ENCODE data around the gene SH3BP2.
"Not testable (repeated sequence)": the region's sequence is repeated elsewhere in the genome, so short reads cannot be mapped to it uniquely, and the experiment has no call there.

Gene SH3BP2

GRCh38 chr4:2771264-2771663 lies 21.6 kb upstream of the SH3BP2 start:
- TF ChIP-seq CTCF (IDR thresholded peaks at IDR 0.05; ENCODE audit: low read depth, low read length, poor library complexity, severe bottlenecking) (no peak), EZH2phosphoT487 (IDR thresholded peaks at IDR 0.05; ENCODE audit: borderline replicate concordance, low read length) (no peak)
- H3K4me2 ChIP-seq (ENCODE audit: low read length) = no peak overlapping the region

GRCh38 chr4:2780643-2781042 lies 12.2 kb upstream of the SH3BP2 start:
- not testable (repeated sequence) for H3K4me2 ChIP-seq (ENCODE audit: low read length); H3F3A ChIP-seq (ENCODE audit: control insufficient read depth, insufficient read depth); H3K79me2 ChIP-seq (ENCODE audit: control insufficient read depth, low read length); H3K9me2 ChIP-seq (replicated peaks; ENCODE audit: control insufficient read depth, low read length); H3K27ac ChIP-seq (ENCODE audit: low read depth, low read length); H3K36me3 ChIP-seq (ENCODE audit: control insufficient read depth, low read length); H3K4me3 ChIP-seq (ENCODE audit: low read length); H3K27me3 ChIP-seq (ENCODE audit: control insufficient read depth, low read length); H4K20me1 ChIP-seq (ENCODE audit: control insufficient read depth, insufficient read depth, low read depth, low read length); H3K9me3 ChIP-seq (ENCODE audit: control insufficient read depth, insufficient read depth, low read length); H3K4me1 ChIP-seq (ENCODE audit: control insufficient read depth, low read length)

More at GRCh38 chr4:2771264-2771663, 21.6 kb upstream of the SH3BP2 start:
- H4K20me1 ChIP-seq (ENCODE audit: control insufficient read depth, insufficient read depth, low read depth, low read length) = no peaks in the 10 kb centered on the region
- no peak overlapping the region for H3K4me3 ChIP-seq (ENCODE audit: low read length)
- H3K4me1 ChIP-seq (ENCODE audit: control insufficient read depth, low read length) = peaks cover 12% of the 10 kb centered on the region
- peaks cover 21% of the 10 kb centered on the region for H3K27me3 ChIP-seq (ENCODE audit: control insufficient read depth, low read length)
- H3K9me2 ChIP-seq (replicated peaks; ENCODE audit: control insufficient read depth, low read length) = no peaks in the 10 kb centered on the region
- no peaks in the 10 kb centered on the region for H3F3A ChIP-seq (ENCODE audit: control insufficient read depth, insufficient read depth)
- no peaks in the 10 kb centered on the region for H3K9me3 ChIP-seq (ENCODE audit: control insufficient read depth, insufficient read depth, low read length)
- no peaks in the 10 kb centered on the region for H3K79me2 ChIP-seq (ENCODE audit: control insufficient read depth, low read length)
- no peaks in the 10 kb centered on the region for H3K36me3 ChIP-seq (ENCODE audit: control insufficient read depth, low read length)
- no peak overlapping the region for H3K27ac ChIP-seq (ENCODE audit: low read depth, low read length)

GRCh38 chr4:2781911-2782310 lies 11.0 kb upstream of the SH3BP2 start:
- no peaks in the 10 kb centered on the region; the same call in 1 of the 2 replicates for H3F3A ChIP-seq (ENCODE audit: control insufficient read depth, insufficient read depth)
- peaks cover 21% of the 10 kb centered on the region for H3K4me1 ChIP-seq (ENCODE audit: control insufficient read depth, low read length)
- no peak for TF ChIP-seq EZH2phosphoT487 (IDR thresholded peaks at IDR 0.05; ENCODE audit: borderline replicate concordance, low read length)
- TF ChIP-seq CTCF (IDR thresholded peaks at IDR 0.05; ENCODE audit: low read depth, low read length, poor library complexity, severe bottlenecking) = no peak
- H3K9me3 ChIP-seq (ENCODE audit: control insufficient read depth, insufficient read depth, low read length) = no peaks in the 10 kb centered on the region
- no peak overlapping the region for H3K27ac ChIP-seq (ENCODE audit: low read depth, low read length)
- no peaks in the 10 kb centered on the region for H3K9me2 ChIP-seq (replicated peaks; ENCODE audit: control insufficient read depth, low read length)
- H3K27me3 ChIP-seq (ENCODE audit: control insufficient read depth, low read length) = 0 out of 2 replicates have a peak, but pooled peaks cover 5% of the 10 kb centered on the region
- no peak overlapping the region for H3K4me3 ChIP-seq (ENCODE audit: low read length)
- H3K79me2 ChIP-seq (ENCODE audit: control insufficient read depth, low read length) = no peaks in the 10 kb centered on the region
- H3K4me2 ChIP-seq (ENCODE audit: low read length) = no peak overlapping the region
- no peaks in the 10 kb centered on the region for H3K36me3 ChIP-seq (ENCODE audit: control insufficient read depth, low read length)
- no peaks in the 10 kb centered on the region for H4K20me1 ChIP-seq (ENCODE audit: control insufficient read depth, insufficient read depth, low read depth, low read length)

GRCh38 chr4:2783790-2784189 lies 9.1 kb upstream of the SH3BP2 start:
- Histone ChIP-seq H3K9me3 (ENCODE audit: control insufficient read depth, insufficient read depth, low read length) (no peaks in the 10 kb centered on the region), H3K4me3 (ENCODE audit: low read length) (no peak overlapping the region), H3F3A (ENCODE audit: control insufficient read depth, insufficient read depth) (no peaks in the 10 kb centered on the region; the same call in 1 of the 2 replicates), H3K4me1 (ENCODE audit: control insufficient read depth, low read length) (peaks cover 37% of the 10 kb centered on the region), H3K36me3 (ENCODE audit: control insufficient read depth, low read length) (no peaks in the 10 kb centered on the region), H3K79me2 (ENCODE audit: control insufficient read depth, low read length) (no peaks in the 10 kb centered on the region), H3K9me2 (replicated peaks; ENCODE audit: control insufficient read depth, low read length) (no peaks in the 10 kb centered on the region), H4K20me1 (ENCODE audit: control insufficient read depth, insufficient read depth, low read depth, low read length) (no peaks in the 10 kb centered on the region), H3K27ac (ENCODE audit: low read depth, low read length) (no peak overlapping the region), H3K27me3 (ENCODE audit: control insufficient read depth, low read length) (0 out of 2 replicates have a peak, but pooled peaks cover 5% of the 10 kb centered on the region), H3K4me2 (ENCODE audit: low read length) (no peak overlapping the region)
- TF ChIP-seq EZH2phosphoT487 (IDR thresholded peaks at IDR 0.05; ENCODE audit: borderline replicate concordance, low read length) = no peak
- TF ChIP-seq CTCF (IDR thresholded peaks at IDR 0.05; ENCODE audit: low read depth, low read length, poor library complexity, severe bottlenecking) = no peak

Data from DOHH2 (cell line).